Retinal pigment epithelial cell (primary cell): Measurements from ENCODE around the gene ANO7.

Experiments
- DNase-seq: peaks from one replicate; pipeline ENCODE4 v3.0.0-alpha.2; 2010; ENCODE audit warnings: low read depth
- H3K4me3 ChIP-seq: 2 replicates; pipeline ENCODE4 v1.5.1; 2011; ENCODE audit warnings: mild to moderate bottlenecking, low read length, control low read depth, moderate library complexity
- TF ChIP-seq, protein P1 (sequence below): conservative IDR thresholded peaks from 2 replicates; pipeline ENCODE4 v1.5.1; 2011; ENCODE audit warnings: low read depth, low read length, control low read depth, inconsistent platforms

The ANO7 gene

DNA sequence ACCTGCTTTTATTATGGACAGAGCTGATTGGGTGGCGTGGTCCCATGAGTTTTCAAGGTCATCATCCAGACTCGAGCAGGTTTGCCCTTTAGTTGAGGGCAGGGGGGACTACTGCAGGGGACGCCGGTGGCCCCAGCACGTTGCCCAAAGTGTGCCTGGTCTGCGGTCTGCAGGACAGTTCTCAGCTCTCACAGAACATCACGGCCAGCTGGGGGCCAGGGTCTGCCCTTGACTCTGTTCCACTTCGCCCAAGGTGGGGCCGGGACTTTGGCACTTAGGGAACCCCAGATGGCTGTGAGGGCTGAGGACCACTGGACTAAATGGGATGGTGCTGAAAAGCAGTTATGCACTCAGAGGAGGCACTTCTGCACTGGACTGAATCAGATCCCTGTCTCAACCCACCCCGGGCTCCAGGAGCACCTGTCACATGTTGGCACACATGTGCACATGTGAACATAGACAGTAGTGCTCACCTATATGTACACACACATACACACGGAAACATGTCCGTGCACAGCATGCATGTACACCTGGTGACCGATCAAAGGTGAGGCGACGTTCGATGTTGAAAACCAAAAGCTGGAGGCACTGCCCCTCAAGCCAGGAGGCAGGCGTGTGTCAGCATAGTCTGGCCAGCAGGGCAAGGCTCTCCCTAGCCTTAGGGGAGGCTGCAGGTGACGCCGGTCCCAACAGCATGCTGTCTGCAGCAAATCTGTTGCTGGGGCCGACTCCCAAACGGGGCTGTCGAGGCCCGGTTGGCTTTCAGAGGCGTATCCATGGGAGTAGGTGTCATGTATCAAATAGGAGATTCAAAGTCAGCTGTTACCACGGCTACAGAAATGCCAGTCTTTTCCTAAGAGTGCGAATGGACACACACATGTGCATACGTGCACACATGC is 10.2 kb downstream of the ANO7 start:
- DNase-seq: no peak
- TF ChIP-seq, protein P1, sequence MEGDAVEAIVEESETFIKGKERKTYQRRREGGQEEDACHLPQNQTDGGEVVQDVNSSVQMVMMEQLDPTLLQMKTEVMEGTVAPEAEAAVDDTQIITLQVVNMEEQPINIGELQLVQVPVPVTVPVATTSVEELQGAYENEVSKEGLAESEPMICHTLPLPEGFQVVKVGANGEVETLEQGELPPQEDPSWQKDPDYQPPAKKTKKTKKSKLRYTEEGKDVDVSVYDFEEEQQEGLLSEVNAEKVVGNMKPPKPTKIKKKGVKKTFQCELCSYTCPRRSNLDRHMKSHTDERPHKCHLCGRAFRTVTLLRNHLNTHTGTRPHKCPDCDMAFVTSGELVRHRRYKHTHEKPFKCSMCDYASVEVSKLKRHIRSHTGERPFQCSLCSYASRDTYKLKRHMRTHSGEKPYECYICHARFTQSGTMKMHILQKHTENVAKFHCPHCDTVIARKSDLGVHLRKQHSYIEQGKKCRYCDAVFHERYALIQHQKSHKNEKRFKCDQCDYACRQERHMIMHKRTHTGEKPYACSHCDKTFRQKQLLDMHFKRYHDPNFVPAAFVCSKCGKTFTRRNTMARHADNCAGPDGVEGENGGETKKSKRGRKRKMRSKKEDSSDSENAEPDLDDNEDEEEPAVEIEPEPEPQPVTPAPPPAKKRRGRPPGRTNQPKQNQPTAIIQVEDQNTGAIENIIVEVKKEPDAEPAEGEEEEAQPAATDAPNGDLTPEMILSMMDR: no peak
- H3K4me3 ChIP-seq: no peak overlapping the region

DNA sequence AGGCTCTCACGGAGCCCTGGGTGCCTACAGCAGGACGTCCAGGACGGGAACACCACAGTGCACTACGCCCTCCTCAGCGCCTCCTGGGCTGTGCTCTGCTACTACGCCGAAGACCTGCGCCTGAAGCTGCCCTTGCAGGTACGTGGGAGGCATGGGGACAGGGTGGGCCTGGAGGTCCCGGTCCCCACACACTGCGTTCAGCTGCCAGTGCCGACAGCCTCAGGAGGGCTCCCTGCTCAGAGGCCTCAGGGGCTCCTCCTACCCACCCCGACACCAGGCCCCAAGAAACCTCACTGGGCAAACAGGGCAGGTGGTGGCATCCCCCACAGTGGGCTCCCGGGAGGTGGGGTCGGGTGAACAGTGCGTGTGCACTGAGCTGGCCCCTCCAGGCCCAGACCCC is 10.8 kb downstream of the ANO7 start:
- TF ChIP-seq, protein P1: no peak
- H3K4me3 ChIP-seq: no peak overlapping the region
- DNase-seq: no peak

DNA sequence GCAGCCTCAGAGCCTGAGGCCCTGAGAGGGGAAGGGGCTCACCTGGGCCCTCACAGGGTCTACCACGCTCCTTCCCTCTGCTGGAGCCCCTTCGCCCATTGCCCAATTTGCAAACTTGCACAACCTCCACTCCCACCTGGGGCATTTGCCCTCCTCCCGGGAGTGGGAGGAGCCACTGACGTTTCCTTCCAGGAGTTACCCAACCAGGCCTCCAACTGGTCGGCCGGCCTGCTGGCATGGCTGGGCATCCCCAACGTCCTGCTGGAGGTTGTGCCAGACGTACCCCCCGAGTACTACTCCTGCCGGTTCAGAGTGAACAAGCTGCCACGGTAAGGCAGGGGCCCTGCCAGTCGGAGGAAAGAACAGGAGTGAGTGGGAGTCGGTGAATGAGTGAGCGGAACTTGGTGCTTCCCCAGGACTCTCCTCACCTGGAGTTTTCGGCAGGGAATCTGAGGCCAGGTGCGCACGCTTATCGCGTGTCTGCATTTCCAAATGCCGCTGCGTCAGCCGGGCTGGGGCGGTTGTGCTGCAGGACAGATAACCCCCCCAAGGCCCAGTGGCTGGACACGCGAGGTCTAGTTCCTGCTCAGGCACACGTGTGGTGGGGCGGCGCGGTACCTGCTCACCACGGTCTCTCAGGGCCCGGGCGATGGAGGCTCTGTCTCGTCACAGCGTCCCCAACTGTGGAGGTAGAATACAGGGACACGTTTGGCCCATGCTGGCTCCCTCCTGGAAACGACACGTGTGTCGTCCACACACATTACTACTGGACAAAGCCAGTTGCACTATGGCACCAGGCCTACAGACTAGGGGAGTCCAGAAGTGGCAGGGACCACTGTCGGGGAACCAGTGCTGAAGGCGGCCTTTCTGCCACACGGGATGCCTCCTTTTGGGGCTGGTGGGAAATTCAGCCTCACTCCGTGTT is 11.7 kb downstream of the ANO7 start:
- TF ChIP-seq, protein P1: no peak
- H3K4me3 ChIP-seq: no peak overlapping the region
- DNase-seq: no peak

DNA sequence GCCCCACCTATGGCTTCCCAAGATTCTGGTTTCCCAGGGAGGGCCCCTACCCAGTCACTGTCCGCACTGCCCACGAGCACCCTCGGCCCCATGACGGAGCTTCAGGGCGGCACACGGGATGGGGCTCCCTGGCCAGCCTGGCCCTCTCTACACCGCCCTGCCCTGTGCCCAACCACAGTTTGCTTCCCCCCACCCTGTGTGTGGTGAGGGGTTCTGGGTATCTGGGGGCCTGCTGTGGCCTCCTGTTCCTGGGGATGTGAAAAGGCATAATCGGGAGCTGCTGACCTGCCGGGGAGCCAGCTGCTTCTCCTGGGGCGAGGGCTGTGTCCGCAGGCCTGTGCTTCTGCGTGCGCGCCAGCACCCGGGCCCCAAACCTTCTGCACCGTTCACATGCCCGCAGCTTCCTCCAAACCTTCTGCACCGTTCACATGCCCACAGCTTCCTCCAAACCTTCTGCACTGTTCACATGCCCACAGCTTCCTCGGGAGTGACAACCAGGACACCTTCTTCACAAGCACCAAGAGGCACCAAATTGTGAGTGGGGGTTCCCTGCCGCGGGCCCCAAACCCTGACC is 12.4 kb downstream of the ANO7 start:
- H3K4me3 ChIP-seq: no peak overlapping the region
- DNase-seq: no peak
- TF ChIP-seq, protein P1: no peak

DNA sequence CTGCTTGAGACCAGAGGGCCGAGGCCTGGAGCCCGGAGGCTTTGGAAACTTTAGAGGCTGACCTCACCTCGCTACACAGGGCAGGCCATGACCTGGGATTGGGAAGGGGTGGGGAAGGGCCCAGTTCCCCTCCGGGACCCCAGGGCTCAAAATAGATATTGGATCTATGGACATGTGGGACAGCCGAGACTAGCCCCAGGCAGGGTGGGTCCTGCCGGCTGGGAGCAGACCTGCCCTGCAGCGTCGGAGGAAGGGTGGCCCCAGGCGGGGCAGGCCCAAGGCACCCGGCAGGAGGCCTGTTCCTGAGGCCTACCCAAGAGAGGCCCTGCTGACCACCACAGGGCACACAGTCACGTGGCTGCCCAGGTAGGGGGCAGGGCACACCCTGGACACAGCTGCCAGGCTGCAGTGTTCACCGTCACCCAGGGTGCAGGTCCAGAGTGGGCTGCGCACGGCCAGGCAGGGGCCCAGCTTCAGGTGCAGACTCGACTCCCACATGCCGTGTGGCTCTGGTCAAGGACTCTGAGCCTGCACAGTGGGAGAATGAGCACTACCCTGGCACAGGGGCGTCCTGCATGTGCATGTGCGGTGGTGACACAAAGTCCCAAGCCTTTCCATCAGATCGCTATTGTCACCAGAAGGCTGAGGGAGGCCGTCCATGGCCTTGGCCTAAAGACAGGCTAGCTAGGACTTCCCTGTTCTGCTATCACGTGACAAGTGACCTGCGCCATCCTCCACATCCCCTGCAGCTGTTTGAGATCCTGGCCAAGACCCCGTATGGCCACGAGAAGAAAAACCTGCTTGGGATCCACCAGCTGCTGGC is 13.2 kb downstream of the ANO7 start:
- no peak for DNase-seq
- TF ChIP-seq, protein P1: no peak
- H3K4me3 ChIP-seq: no peak overlapping the region

DNA sequence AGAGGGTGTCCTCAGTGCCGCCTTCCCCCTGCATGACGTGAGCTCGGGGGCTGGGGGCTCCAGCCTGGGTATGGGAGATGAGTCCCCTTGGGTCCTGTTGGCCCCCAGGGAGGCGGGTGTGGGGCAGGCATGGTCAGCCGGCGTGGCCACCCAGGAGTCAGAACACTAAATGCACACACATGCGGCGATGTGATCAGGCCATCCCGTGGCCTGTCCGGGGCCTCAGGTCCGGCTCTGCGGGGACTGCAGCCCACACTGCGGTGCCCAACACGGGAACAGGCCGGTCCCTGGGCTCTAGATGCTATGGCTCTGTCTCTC is 13.8 kb downstream of the ANO7 start:
- DNase-seq: no peak
- TF ChIP-seq, protein P1: no peak
- H3K4me3 ChIP-seq: no peak overlapping the region
